ENCODE measurements around the gene RAB1A. TPM values are rescaled to one million over a fixed set of nuclear protein-coding genes. Genes with fewer than 3 reads are reported as not detected.

The RAB1A gene
- total and polyA plus RNA-seq, 2 of the 13 experiments (the other 11 are each of a cell fraction or from before 2014, with no cell fraction given), result 206 to 226 TPM

GRCh38 chr2:65114921-65115320 lies 15.0 kb downstream of the RAB1A start:
- no peak overlapping the region for H3K27ac ChIP-seq (ENCODE audit: extremely low read length, insufficient read depth, low read length)
- H3K27me3 ChIP-seq (ENCODE audit: control insufficient read depth in 1 of 2, insufficient read depth in 2 of 2, low read length in 2 of 2), result no peaks in the 10 kb centered on the region
- FAIRE-seq, result no peak
- H3K36me3 ChIP-seq (replicated peaks in 1 of 2; ENCODE audit: control insufficient read depth in 1 of 2, insufficient read depth in 2 of 2, low read length in 2 of 2), result peaks cover 3 to 13% of the 10 kb centered on the region in 2 experiments
- POLR2A ChIA-PET, result no interaction called here
- no peaks in the 10 kb centered on the region for H3K9me3 ChIP-seq (ENCODE audit: low read length)
- H3K4me1 ChIP-seq (ENCODE audit: insufficient read depth, low read length), result peaks cover 47% of the 10 kb centered on the region
- intact Hi-C loops (cut with micrococcal nuclease; ENCODE audit: unreplicated experiment), result no loop called here
- TF ChIP-seq ZNF12 (CRISPR knock-in tag; IDR thresholded peaks at IDR 0.05) (peak; percentile 57; the same call in 1 of the 2 replicates), SP5 (CRISPR knock-in tag; IDR thresholded peaks at IDR 0.05; ENCODE audit: borderline replicate concordance, low read depth) (no peak), KDM5B (CRISPR knock-in tag; IDR thresholded peaks at IDR 0.05; ENCODE audit: borderline replicate concordance) (no peak), ZNF564 (CRISPR knock-in tag; IDR thresholded peaks at IDR 0.05) (peak; percentile 99), ZNF224 (CRISPR knock-in tag; IDR thresholded peaks at IDR 0.05) (no peak), SCMH1 (CRISPR knock-in tag; IDR thresholded peaks at IDR 0.05; ENCODE audit: borderline replicate concordance) (no peak), NR2C2 (CRISPR knock-in tag; IDR thresholded peaks at IDR 0.05; ENCODE audit: borderline replicate concordance) (no peak)
- in situ Hi-C loops (cut with HindIII; ENCODE audit: extremely low pct_ligation_motif_present, low pct_unique_long_range_greater_than_20kb), result no loop called here
- TSS peak; percentile 11 for BruUV-seq (replicated peaks)
- H3K4me3 ChIP-seq (replicated peaks in 1 of 3; ENCODE audit: insufficient read depth in 1 of 3, low read depth in 2 of 3, low read length in 3 of 3), result no peak overlapping the region
- no peak for DNase-seq (ENCODE audit: low spot score)
- CTCF ChIA-PET (ENCODE audit: low intra/inter-chr PET ratio, low total read pairs), result no interaction called here
- no peak overlapping the region for H3K4me2 ChIP-seq (ENCODE audit: low read depth, low read length)
- peaks cover 98% of the 10 kb centered on the region for H3K79me2 ChIP-seq (ENCODE audit: insufficient read depth, low read length)
- no peak overlapping the region for H2AFZ ChIP-seq (ENCODE audit: low read length)
- H3K9ac ChIP-seq (ENCODE audit: insufficient read depth, low read depth, low read length), result no peak overlapping the region
- H4K20me1 ChIP-seq (ENCODE audit: insufficient read depth, low read length), result peaks cover 94% of the 10 kb centered on the region
- no peak for ATAC-seq

- in situ Hi-C loops (cut with HindIII; ENCODE audit: extremely low pct_ligation_motif_present, low pct_unique_long_range_greater_than_20kb) (no loop called here), intact Hi-C loops (cut with micrococcal nuclease; ENCODE audit: unreplicated experiment) (loop anchor here (2.0 kb wide), 1 partner anchor 15 kb away; no protein-coding TSS in a partner anchor)
- CTCF ChIA-PET (ENCODE audit: low intra/inter-chr PET ratio, low total read pairs), result no interaction called here
- no peak overlapping the region for H3K4me2 ChIP-seq (ENCODE audit: low read depth, low read length)
- no peak overlapping the region for H3K4me3 ChIP-seq (replicated peaks in 1 of 3; ENCODE audit: insufficient read depth in 1 of 3, low read depth in 2 of 3, low read length in 3 of 3)
- ATAC-seq, result no peak
- POLR2A ChIA-PET, result interaction anchor here (1.9 kb wide), 1 partner anchor 58 kb away, joined by 5 read pairs; the partner anchor contains the start of gene CEP68
- H3K36me3 ChIP-seq (replicated peaks in 1 of 2; ENCODE audit: control insufficient read depth in 1 of 2, insufficient read depth in 2 of 2, low read length in 2 of 2), result peaks cover 3 to 13% of the 10 kb centered on the region in 2 experiments
- peaks cover 40% of the 10 kb centered on the region for H3K4me1 ChIP-seq (ENCODE audit: insufficient read depth, low read length)
- FAIRE-seq, result no peak
- peaks cover 98% of the 10 kb centered on the region for H3K79me2 ChIP-seq (ENCODE audit: insufficient read depth, low read length)
- no peak overlapping the region for H3K9ac ChIP-seq (ENCODE audit: insufficient read depth, low read depth, low read length)
- H3K27me3 ChIP-seq (ENCODE audit: control insufficient read depth in 1 of 2, insufficient read depth in 2 of 2, low read length in 2 of 2), result no peaks in the 10 kb centered on the region
- H3K27ac ChIP-seq (ENCODE audit: extremely low read length, insufficient read depth, low read length), result peak overlapping the region; percentile 3
- H3K9me3 ChIP-seq (ENCODE audit: low read length), result no peaks in the 10 kb centered on the region
- no peak for TF ChIP-seq MIER2 (CRISPR knock-in tag; IDR thresholded peaks at IDR 0.05)
- no peak for TF ChIP-seq XBP1 (CRISPR knock-in tag; IDR thresholded peaks at IDR 0.05)
- TF ChIP-seq RFX3 (CRISPR knock-in tag; IDR thresholded peaks at IDR 0.05), result no peak
- TF ChIP-seq MAX (IDR thresholded peaks at IDR 0.05), result no peak
- no peak for TF ChIP-seq ELF3 (CRISPR knock-in tag; IDR thresholded peaks at IDR 0.05)
- TF ChIP-seq ZNF282 (IDR thresholded peaks at IDR 0.05; ENCODE audit: partially characterized antibody), result no peak
- no peak for TF ChIP-seq ZNF232 (CRISPR knock-in tag; IDR thresholded peaks at IDR 0.05; ENCODE audit: borderline replicate concordance)
- TF ChIP-seq ZNF460 (CRISPR knock-in tag; IDR thresholded peaks at IDR 0.05; ENCODE audit: borderline replicate concordance), result no peak
- TF ChIP-seq REPIN1 (CRISPR knock-in tag; IDR thresholded peaks at IDR 0.05; ENCODE audit: borderline replicate concordance, low read depth), result no peak
- TF ChIP-seq, protein P1, sequence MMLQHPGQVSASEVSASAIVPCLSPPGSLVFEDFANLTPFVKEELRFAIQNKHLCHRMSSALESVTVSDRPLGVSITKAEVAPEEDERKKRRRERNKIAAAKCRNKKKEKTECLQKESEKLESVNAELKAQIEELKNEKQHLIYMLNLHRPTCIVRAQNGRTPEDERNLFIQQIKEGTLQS (CRISPR knock-in tag; IDR thresholded peaks at IDR 0.05), result no peak
- H4K20me1 ChIP-seq (ENCODE audit: insufficient read depth, low read length), result peaks cover 94% of the 10 kb centered on the region
- 92% methylated on average over 2 of the region's 2 CpGs for WGBS (ENCODE audit: low lambda C conversion rate)
- no peak for DNase-seq (ENCODE audit: low spot score)
- H2AFZ ChIP-seq (ENCODE audit: low read length), result no peak overlapping the region
- TSS peak; percentile 4 for BruUV-seq (replicated peaks)
These were observed 16.1 kb downstream of the RAB1A start for GRCh38 chr2:65113816-65114215.
